Mucosa of stomach (tissue), 1 donor: Measurements from ENCODE around the gene ALKBH5.

Experiments
- H3K27me3 ChIP-seq: one replicate; pipeline ENCODE4 v1.7.0; 2013; ENCODE audit warnings: mild to moderate bottlenecking, low read length; ENCODE audit not compliant: control insufficient read depth, insufficient read depth
- H3K36me3 ChIP-seq: one replicate; pipeline ENCODE4 v1.7.0; 2013; ENCODE audit warnings: low read length; ENCODE audit not compliant: control insufficient read depth, insufficient read depth
- H3K4me1 ChIP-seq: one replicate; pipeline ENCODE4 v1.7.0; 2013; ENCODE audit warnings: mild to moderate bottlenecking, low read length; ENCODE audit not compliant: control insufficient read depth, insufficient read depth
- H3K4me3 ChIP-seq: one replicate; pipeline ENCODE4 v1.7.0; 2013; ENCODE audit warnings: low read length
- H3K9ac ChIP-seq: one replicate; pipeline ENCODE4 v1.7.0; 2013; ENCODE audit warnings: mild to moderate bottlenecking, low read length, moderate library complexity
- H3K9me3 ChIP-seq: one replicate; pipeline ENCODE4 v1.7.0; 2013; ENCODE audit warnings: mild to moderate bottlenecking, low read length, moderate library complexity; ENCODE audit not compliant: control insufficient read depth
- donor health status: Pancreatic carcinoma.

ALKBH5 gene

GRCh38 chr17:18229254-18229653 is 45.6 kb downstream of the ALKBH5 start:
- H3K4me3 ChIP-seq: no peak overlapping the region
- H3K9ac ChIP-seq: no peak overlapping the region
- H3K4me1 ChIP-seq: peaks cover 17% of the 10 kb centered on the region
- H3K36me3 ChIP-seq: no peaks in the 10 kb centered on the region
- no peaks in the 10 kb centered on the region for H3K27me3 ChIP-seq
- no peaks in the 10 kb centered on the region for H3K9me3 ChIP-seq

GRCh38 chr17:18229771-18230170 is 46.1 kb downstream of the ALKBH5 start:
- H3K4me1 ChIP-seq: peaks cover 14% of the 10 kb centered on the region
- H3K4me3 ChIP-seq: no peak overlapping the region
- H3K9ac ChIP-seq: no peak overlapping the region
- H3K9me3 ChIP-seq: no peaks in the 10 kb centered on the region
- no peaks in the 10 kb centered on the region for H3K27me3 ChIP-seq
- H3K36me3 ChIP-seq: no peaks in the 10 kb centered on the region

GRCh38 chr17:18230288-18231141 is 46.9 kb downstream of the ALKBH5 start:
- Histone ChIP-seq H3K4me3 (no peak overlapping the region), H3K9me3 (no peaks in the 10 kb centered on the region), H3K27me3 (no peaks in the 10 kb centered on the region), H3K36me3 (no peaks in the 10 kb centered on the region), H3K9ac (no peak overlapping the region), H3K4me1 (peaks cover 16% of the 10 kb centered on the region)

- Histone ChIP-seq H3K4me1 (peaks cover 19% of the 10 kb centered on the region), H3K9me3 (no peaks in the 10 kb centered on the region), H3K9ac (no peak overlapping the region), H3K4me3 (no peak overlapping the region), H3K36me3 (no peaks in the 10 kb centered on the region), H3K27me3 (no peaks in the 10 kb centered on the region)
These were observed 47.5 kb downstream of the ALKBH5 start for GRCh38 chr17:18231164-18231563.

- H3K4me1 ChIP-seq: peaks cover 13% of the 10 kb centered on the region
- H3K9ac ChIP-seq: no peak overlapping the region
- H3K27me3 ChIP-seq: no peaks in the 10 kb centered on the region
- H3K4me3 ChIP-seq: no peak overlapping the region
- no peaks in the 10 kb centered on the region for H3K9me3 ChIP-seq
- no peaks in the 10 kb centered on the region for H3K36me3 ChIP-seq
These were observed 50.3 kb downstream of the ALKBH5 start for GRCh38 chr17:18233803-18234518.

GRCh38 chr17:18234853-18235380 is 51.3 kb downstream of the ALKBH5 start:
- Histone ChIP-seq H3K4me1 (peaks cover 13% of the 10 kb centered on the region), H3K9ac (peak overlapping the region; percentile 9), H3K36me3 (no peaks in the 10 kb centered on the region)

GRCh38 chr17:18235743-18236256 is 52.2 kb downstream of the ALKBH5 start:
- H3K36me3 ChIP-seq: no peaks in the 10 kb centered on the region
- no peak overlapping the region for H3K4me3 ChIP-seq
- H3K27me3 ChIP-seq: no peaks in the 10 kb centered on the region
- peak overlapping the region; percentile 9 for H3K9ac ChIP-seq
- H3K4me1 ChIP-seq: peaks cover 13% of the 10 kb centered on the region
- no peaks in the 10 kb centered on the region for H3K9me3 ChIP-seq

More at GRCh38 chr17:18234853-18235380, 51.3 kb downstream of the ALKBH5 start:
- Histone ChIP-seq H3K4me3 (no peak overlapping the region), H3K27me3 (no peaks in the 10 kb centered on the region), H3K9me3 (no peaks in the 10 kb centered on the region)

- Histone ChIP-seq H3K4me3 (no peak overlapping the region), H3K9ac (no peak overlapping the region), H3K9me3 (no peaks in the 10 kb centered on the region), H3K27me3 (no peaks in the 10 kb centered on the region), H3K4me1 (peaks cover 13% of the 10 kb centered on the region), H3K36me3 (no peaks in the 10 kb centered on the region)
These were observed 52.9 kb downstream of the ALKBH5 start for GRCh38 chr17:18236494-18236893.

GRCh38 chr17:18237461-18237860 is 53.8 kb downstream of the ALKBH5 start:
- H3K4me3 ChIP-seq: no peak overlapping the region
- peaks cover 13% of the 10 kb centered on the region for H3K4me1 ChIP-seq
- no peaks in the 10 kb centered on the region for H3K27me3 ChIP-seq
- no peaks in the 10 kb centered on the region for H3K36me3 ChIP-seq
- H3K9me3 ChIP-seq: no peaks in the 10 kb centered on the region
- no peak overlapping the region for H3K9ac ChIP-seq

- no peaks in the 10 kb centered on the region for H3K9me3 ChIP-seq
- no peak overlapping the region for H3K4me3 ChIP-seq
- H3K4me1 ChIP-seq: peaks cover 13% of the 10 kb centered on the region
- no peaks in the 10 kb centered on the region for H3K27me3 ChIP-seq
- no peaks in the 10 kb centered on the region for H3K36me3 ChIP-seq
- H3K9ac ChIP-seq: no peak overlapping the region
These were observed 54.7 kb downstream of the ALKBH5 start for GRCh38 chr17:18238299-18238698.

- Histone ChIP-seq H3K27me3 (no peaks in the 10 kb centered on the region), H3K36me3 (peaks cover 7% of the 10 kb centered on the region)
These were observed 56.8 kb downstream of the ALKBH5 start for GRCh38 chr17:18240449-18240848.

More at GRCh38 chr17:18240449-18240848, 56.8 kb downstream of the ALKBH5 start:
- H3K4me3 ChIP-seq: no peak overlapping the region
- H3K4me1 ChIP-seq: peaks cover 7% of the 10 kb centered on the region
- no peaks in the 10 kb centered on the region for H3K9me3 ChIP-seq
- no peak overlapping the region for H3K9ac ChIP-seq
